GM18519 (cell line): ENCODE results near the gene ETS1.
A peak's percentile ranks its signal among the peaks of the same experiment; 100 is the strongest.

Source experiments
- ATAC-seq: cut with Tn5 transposase; IDR thresholded peaks from one replicate; pipeline ENCODE4 v1.9.1; 2021; ENCODE audit warnings: mild to moderate bottlenecking, moderate library complexity; ENCODE audit not compliant: unreplicated experiment, low FRiP score

ETS1 gene

GRCh38 chr11:128472128-128473089 is 114.9 kb downstream of the ETS1 start:
- peak; percentile 58 for ATAC-seq

- peak; percentile 37 for ATAC-seq
Measured at GRCh38 chr11:128471138-128471661, 116.2 kb downstream of the ETS1 start.

GRCh38 chr11:128470081-128470480 is 117.3 kb downstream of the ETS1 start:
- no peak for ATAC-seq

GRCh38 chr11:128469220-128469619 is 118.1 kb downstream of the ETS1 start:
- ATAC-seq, result peak; percentile 28

- ATAC-seq, result no peak
Measured at GRCh38 chr11:128468111-128468510, 119.2 kb downstream of the ETS1 start.

- ATAC-seq, result no peak
Measured at GRCh38 chr11:128467610-128468041, 119.7 kb downstream of the ETS1 start.

- ATAC-seq, result no peak
Measured at GRCh38 chr11:128467041-128467440, 120.3 kb downstream of the ETS1 start.

GRCh38 chr11:128465946-128466705 is 121.2 kb downstream of the ETS1 start:
- ATAC-seq, result no peak

- no peak for ATAC-seq
Measured at GRCh38 chr11:128465531-128465930, 121.8 kb downstream of the ETS1 start.

- ATAC-seq, result no peak
Measured at GRCh38 chr11:128464878-128465450, 122.4 kb downstream of the ETS1 start.

GRCh38 chr11:128463979-128464378 is 123.4 kb downstream of the ETS1 start:
- no peak for ATAC-seq

GRCh38 chr11:128463371-128463829 is 124.0 kb downstream of the ETS1 start:
- no peak for ATAC-seq

- ATAC-seq, result no peak
Measured at GRCh38 chr11:128462922-128463321, 124.4 kb downstream of the ETS1 start.

- no peak for ATAC-seq
Measured at GRCh38 chr11:128462189-128462588, 125.2 kb downstream of the ETS1 start.

- ATAC-seq, result no peak
Measured at GRCh38 chr11:128458321-128458720, 129.0 kb downstream of the ETS1 start.

- no peak for ATAC-seq
Measured at GRCh38 chr11:128457874-128458273, 129.5 kb downstream of the ETS1 start.

GRCh38 chr11:128456566-128457268 is 130.6 kb downstream of the ETS1 start:
- no peak for ATAC-seq

GRCh38 chr11:128455766-128456165 is 131.6 kb downstream of the ETS1 start:
- no peak for ATAC-seq

GRCh38 chr11:128453444-128454336 is 133.7 kb downstream of the ETS1 start:
- no peak for ATAC-seq
